H9 (cell line): ENCODE data around the gene ALCAM. TPM values are rescaled to one million over a fixed set of nuclear protein-coding genes. Genes with fewer than 3 reads are reported as not detected.

Experiments used
- DNase-seq: peaks from one replicate; pipeline ENCODE4 v3.0.0-alpha.2; 2017
- H2AFZ ChIP-seq: one replicate; pipeline ENCODE4 v1.6.1; 2013; ENCODE audit warnings: mild to moderate bottlenecking, low read length, control low read depth, moderate library complexity
- H2AK5ac ChIP-seq: 2 replicates; pipeline ENCODE4 v1.6.1; 2013; ENCODE audit warnings: low read length, control low read depth, mixed read lengths; ENCODE audit not compliant: insufficient read length
- H2BK120ac ChIP-seq: one replicate; pipeline ENCODE4 v1.6.1; 2013; ENCODE audit warnings: low read depth, mild to moderate bottlenecking, low read length, control low read depth, inconsistent platforms; ENCODE audit not compliant: poor library complexity, severe bottlenecking
- H2BK12ac ChIP-seq: 2 replicates; pipeline ENCODE4 v1.6.1; 2013; ENCODE audit warnings: low read length, control low read depth, mixed read lengths, low read depth; ENCODE audit not compliant: insufficient read length
- H2BK15ac ChIP-seq: 2 replicates; pipeline ENCODE4 v1.6.1; 2013; ENCODE audit warnings: low read depth, low read length, control low read depth
- H2BK20ac ChIP-seq: one replicate; pipeline ENCODE4 v1.6.1; 2013; ENCODE audit warnings: low read depth, mild to moderate bottlenecking, low read length, control low read depth, inconsistent platforms; ENCODE audit not compliant: poor library complexity, severe bottlenecking
- H2BK5ac ChIP-seq: 2 replicates; pipeline ENCODE4 v1.6.1; 2013; ENCODE audit warnings: low read length, control low read depth, mixed read lengths; ENCODE audit not compliant: insufficient read length
- H3K14ac ChIP-seq: 2 replicates; pipeline ENCODE4 v1.6.1; 2013; ENCODE audit warnings: low read length, control low read depth; ENCODE audit not compliant: insufficient read depth
- H3K18ac ChIP-seq: 2 replicates; pipeline ENCODE4 v1.6.1; 2013; ENCODE audit warnings: low read depth, mild to moderate bottlenecking, mixed read lengths, low read length, control low read depth; ENCODE audit not compliant: insufficient read length
- H3K23ac ChIP-seq: 2 replicates; pipeline ENCODE4 v1.6.1; 2013; ENCODE audit warnings: low read length, control low read depth, mixed read lengths, low read depth; ENCODE audit not compliant: insufficient read length
- H3K23me2 ChIP-seq: 2 replicates; pipeline ENCODE4 v1.6.1; 2013; ENCODE audit warnings: low read depth, mild to moderate bottlenecking, mixed read lengths, low read length, control low read depth; ENCODE audit not compliant: insufficient read length, poor library complexity, severe bottlenecking
- H3K27ac ChIP-seq: 2 replicates; pipeline ENCODE4 v1.5.1; 2013; ENCODE audit warnings: low read length, control low read depth, mixed read lengths, low read depth; ENCODE audit not compliant: insufficient read length
- H3K27me3 ChIP-seq: 2 replicates; pipeline ENCODE4 v1.6.1; 2013; ENCODE audit warnings: low read length, control low read depth, inconsistent platforms; ENCODE audit not compliant: insufficient read depth
- H3K4ac ChIP-seq: 2 replicates; pipeline ENCODE4 v1.6.1; 2013; ENCODE audit warnings: low read depth, mild to moderate bottlenecking, control low read depth, inconsistent platforms, low read length, moderate library complexity
- H3K4me1 ChIP-seq: 2 replicates; pipeline ENCODE4 v1.6.1; 2013; ENCODE audit warnings: low read length, control low read depth, inconsistent platforms; ENCODE audit not compliant: insufficient read depth
- H3K4me2 ChIP-seq: 2 replicates; pipeline ENCODE4 v1.6.1; 2013; ENCODE audit warnings: low read length, control low read depth, mixed read lengths; ENCODE audit not compliant: insufficient read length, insufficient read depth
- H3K56ac ChIP-seq: 2 replicates; pipeline ENCODE4 v1.6.1; 2013; ENCODE audit warnings: low read depth, mild to moderate bottlenecking, mixed read lengths, low read length, control low read depth; ENCODE audit not compliant: insufficient read length
- H3K79me1 ChIP-seq: 2 replicates; pipeline ENCODE4 v1.6.1; 2013; ENCODE audit warnings: low read depth, mild to moderate bottlenecking, moderate library complexity, low read length, control low read depth, inconsistent platforms; ENCODE audit not compliant: insufficient read depth, poor library complexity, severe bottlenecking
- H3K79me2 ChIP-seq: 2 replicates; pipeline ENCODE4 v1.6.1; 2013; ENCODE audit warnings: low read length, control low read depth, inconsistent platforms; ENCODE audit not compliant: insufficient read depth
- H3K9ac ChIP-seq: 2 replicates; pipeline ENCODE4 v1.6.1; 2013; ENCODE audit warnings: low read length, control low read depth, mixed read lengths; ENCODE audit not compliant: insufficient read length; ENCODE audit errors: extremely low read depth
- H3K9me3 ChIP-seq: one replicate; pipeline ENCODE4 v1.6.1; 2013; ENCODE audit warnings: low read depth, low read length, inconsistent platforms; ENCODE audit not compliant: control insufficient read depth
- H3T11ph ChIP-seq: one replicate; pipeline ENCODE4 v1.6.1; 2013; ENCODE audit warnings: mild to moderate bottlenecking, low read length, control low read depth, inconsistent platforms
- H4K20me1 ChIP-seq: one replicate; pipeline ENCODE4 v1.6.1; 2013; ENCODE audit not compliant: control insufficient read depth, insufficient read length, insufficient read depth
- H4K5ac ChIP-seq: 2 replicates; pipeline ENCODE4 v1.6.1; 2013; ENCODE audit warnings: low read depth, mild to moderate bottlenecking, mixed read lengths, low read length, control low read depth; ENCODE audit not compliant: insufficient read length
- H4K8ac ChIP-seq: replicated peaks from 2 replicates; pipeline ENCODE4 v1.6.1; 2013; ENCODE audit warnings: low read length, control low read depth, mixed read lengths, low read depth; ENCODE audit not compliant: insufficient read length
- H4K91ac ChIP-seq: 2 replicates; pipeline ENCODE4 v1.6.1; 2013; ENCODE audit warnings: low read depth, mild to moderate bottlenecking, moderate library complexity, mixed read lengths, low read length, control low read depth; ENCODE audit not compliant: insufficient read length
- H3K27ac Mint-ChIP-seq, 3 experiments: 2 replicates in 2 of 3; 3 replicates in 1 of 3; pipeline ENCODE4 v1.8.0; 2020 to 2021; ENCODE audit warnings: mixed read lengths in 3 of 3, mild to moderate bottlenecking in 1 of 3, moderate library complexity in 1 of 3
- H3K27me3 Mint-ChIP-seq: 2 replicates; pipeline ENCODE4 v1.8.0; 2021; ENCODE audit warnings: low read depth, mild to moderate bottlenecking, moderate library complexity, mixed read lengths
- H3K36me3 Mint-ChIP-seq, 3 experiments: 2 replicates in 2 of 3; 3 replicates in 1 of 3; pipeline ENCODE4 v1.8.0; 2020 to 2021; ENCODE audit warnings: low read depth in 3 of 3, mixed read lengths in 3 of 3; ENCODE audit not compliant: insufficient read depth in 1 of 3
- H3K4me1 Mint-ChIP-seq, 2 experiments: 2 replicates each; pipeline ENCODE4 v1.8.0; 2020; ENCODE audit warnings: mixed read lengths in 2 of 2
- H3K4me3 Mint-ChIP-seq, 2 experiments: 2 replicates in 1 of 2; 3 replicates in 1 of 2; pipeline ENCODE4 v1.8.0; 2020 to 2021; ENCODE audit warnings: mild to moderate bottlenecking in 2 of 2, mixed read lengths in 2 of 2, moderate library complexity in 1 of 2
- H3K9me3 Mint-ChIP-seq, 2 experiments: 2 replicates in 1 of 2; 3 replicates in 1 of 2; pipeline ENCODE4 v1.8.0; 2020; ENCODE audit warnings: mild to moderate bottlenecking in 2 of 2, mixed read lengths in 2 of 2, moderate library complexity in 1 of 2
- WGBS: extraction: QIAGEN DNeasy Blood & Tissue Kit; methylation state at CpG from one replicate; pipeline ENCODE4 v1.1.7; 2013; ENCODE audit warnings: missing lambda C conversion rate, low lambda C conversion rate, mixed read lengths; ENCODE audit not compliant: insufficient read length; ENCODE audit errors: extremely low coverage; 5-methylcytosine and 5-hydroxymethylcytosine counted together
- total RNA-seq: library from RNA; stranded (reverse); gene quantifications from 2 replicates; pipeline ENCODE4 v1.2.1, GENCODE V29; 2021
- TF ChIP-seq, protein P1 (sequence below): fragments of 200-600 bp; sonication (generic); conservative IDR thresholded peaks from 3 replicates; pipeline ENCODE4 v1.8.0; 2021; ENCODE audit warnings: antibody characterized with exemption, mild to moderate bottlenecking

Gene ALCAM
- total RNA-seq, 1 experiment from 2014 or later, result 43.7 TPM

DNA sequence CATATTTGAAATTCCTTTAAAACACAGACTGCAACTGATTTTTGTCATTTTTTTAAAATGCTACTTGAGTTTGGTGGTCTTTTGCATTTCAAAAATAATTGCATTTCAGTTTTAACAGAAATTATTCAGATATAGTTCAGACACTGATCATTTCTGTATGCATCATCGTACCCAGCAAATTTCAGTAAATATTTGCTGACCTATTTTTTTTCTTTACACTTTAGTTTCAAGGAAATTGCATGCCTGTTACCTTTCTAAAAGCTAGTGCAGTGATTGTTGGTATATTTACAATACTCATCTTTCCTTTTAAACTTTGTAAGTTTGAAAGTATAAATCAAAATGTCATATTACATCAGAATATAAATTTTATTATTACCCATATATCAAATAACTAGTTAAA is 32.4 kb downstream of the ALCAM start:
- Histone ChIP-seq H3K18ac (no peak overlapping the region), H2BK12ac (no peak overlapping the region), H3K23ac (no peak overlapping the region), H2BK15ac (no peak overlapping the region), H3K4ac (no peak overlapping the region), H3K23me2 (no peaks in the 10 kb centered on the region), H3K27ac (no peak overlapping the region), H4K20me1 (no peaks in the 10 kb centered on the region), H3K9ac (no peak overlapping the region), H2BK20ac (no peak overlapping the region), H3K9me3 (no peaks in the 10 kb centered on the region), H3K79me2 (0 out of 2 replicates have a peak, but pooled peaks cover 2% of the 10 kb centered on the region), H2BK120ac (no peak overlapping the region), H4K91ac (no peak overlapping the region), H3K4me2 (no peak overlapping the region), H3T11ph (no peak overlapping the region), H2BK5ac (no peak overlapping the region), H3K27me3 (no peaks in the 10 kb centered on the region), H3K4me1 (0 out of 2 replicates have a peak, but pooled peaks cover 2% of the 10 kb centered on the region), H3K56ac (no peak overlapping the region), H3K14ac (no peak overlapping the region), H3K79me1 (no peaks in the 10 kb centered on the region), H4K8ac (no peak overlapping the region), H4K5ac (no peak overlapping the region), H2AK5ac (no peak overlapping the region), H2AFZ (no peak overlapping the region)
- DNase-seq, result no peak
- no peak overlapping the region for H3K4me3 Mint-ChIP-seq
- H3K36me3 Mint-ChIP-seq, result peaks cover 23 to 25% (median 24%) of the 10 kb centered on the region in 3 experiments
- WGBS, result no CpG with 5 or more reads among the region's 1 CpG
- H3K27me3 Mint-ChIP-seq, result no peaks in the 10 kb centered on the region
- H3K9me3 Mint-ChIP-seq, result peaks cover 10 to 16% of the 10 kb centered on the region in 2 experiments
- H3K4me1 Mint-ChIP-seq, result peaks cover 13 to 18% of the 10 kb centered on the region in 2 experiments
- TF ChIP-seq, protein P1, sequence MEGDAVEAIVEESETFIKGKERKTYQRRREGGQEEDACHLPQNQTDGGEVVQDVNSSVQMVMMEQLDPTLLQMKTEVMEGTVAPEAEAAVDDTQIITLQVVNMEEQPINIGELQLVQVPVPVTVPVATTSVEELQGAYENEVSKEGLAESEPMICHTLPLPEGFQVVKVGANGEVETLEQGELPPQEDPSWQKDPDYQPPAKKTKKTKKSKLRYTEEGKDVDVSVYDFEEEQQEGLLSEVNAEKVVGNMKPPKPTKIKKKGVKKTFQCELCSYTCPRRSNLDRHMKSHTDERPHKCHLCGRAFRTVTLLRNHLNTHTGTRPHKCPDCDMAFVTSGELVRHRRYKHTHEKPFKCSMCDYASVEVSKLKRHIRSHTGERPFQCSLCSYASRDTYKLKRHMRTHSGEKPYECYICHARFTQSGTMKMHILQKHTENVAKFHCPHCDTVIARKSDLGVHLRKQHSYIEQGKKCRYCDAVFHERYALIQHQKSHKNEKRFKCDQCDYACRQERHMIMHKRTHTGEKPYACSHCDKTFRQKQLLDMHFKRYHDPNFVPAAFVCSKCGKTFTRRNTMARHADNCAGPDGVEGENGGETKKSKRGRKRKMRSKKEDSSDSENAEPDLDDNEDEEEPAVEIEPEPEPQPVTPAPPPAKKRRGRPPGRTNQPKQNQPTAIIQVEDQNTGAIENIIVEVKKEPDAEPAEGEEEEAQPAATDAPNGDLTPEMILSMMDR, result no peak
- peak overlapping the region in 1 of 3 experiments; percentile 6; a peak in 1 of 7 replicates for H3K27ac Mint-ChIP-seq
